HG03139 (cell line): ENCODE data around the gene TSSC4.

Source experiments
- ATAC-seq: cut with Tn5 transposase; IDR thresholded peaks from one replicate; pipeline ENCODE4 v1.9.1; 2021; ENCODE audit not compliant: unreplicated experiment

Gene TSSC4

GRCh38 chr11:2415601-2416380, 15.2 kb downstream of the TSSC4 start:
- ATAC-seq = no peak

DNA sequence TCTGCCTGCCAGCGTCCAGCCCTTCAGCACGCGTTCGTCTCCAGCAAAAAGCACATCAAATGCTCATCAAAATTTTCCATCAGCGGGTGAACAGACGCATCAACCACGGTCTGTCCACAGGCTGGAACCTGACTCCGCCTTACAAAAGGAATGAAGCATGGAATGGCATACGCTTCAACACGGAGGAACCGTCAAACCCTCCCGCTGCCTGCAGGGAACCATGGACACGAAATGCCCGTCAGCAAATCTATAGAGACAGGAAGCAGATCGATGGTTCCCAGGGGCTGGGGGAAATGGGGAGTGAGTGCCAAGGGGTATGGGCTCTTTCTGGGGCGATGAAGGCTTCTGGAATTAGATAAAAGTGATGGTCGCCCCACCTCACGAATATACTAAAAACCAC, 16.2 kb downstream of the TSSC4 start:
- ATAC-seq = no peak

DNA sequence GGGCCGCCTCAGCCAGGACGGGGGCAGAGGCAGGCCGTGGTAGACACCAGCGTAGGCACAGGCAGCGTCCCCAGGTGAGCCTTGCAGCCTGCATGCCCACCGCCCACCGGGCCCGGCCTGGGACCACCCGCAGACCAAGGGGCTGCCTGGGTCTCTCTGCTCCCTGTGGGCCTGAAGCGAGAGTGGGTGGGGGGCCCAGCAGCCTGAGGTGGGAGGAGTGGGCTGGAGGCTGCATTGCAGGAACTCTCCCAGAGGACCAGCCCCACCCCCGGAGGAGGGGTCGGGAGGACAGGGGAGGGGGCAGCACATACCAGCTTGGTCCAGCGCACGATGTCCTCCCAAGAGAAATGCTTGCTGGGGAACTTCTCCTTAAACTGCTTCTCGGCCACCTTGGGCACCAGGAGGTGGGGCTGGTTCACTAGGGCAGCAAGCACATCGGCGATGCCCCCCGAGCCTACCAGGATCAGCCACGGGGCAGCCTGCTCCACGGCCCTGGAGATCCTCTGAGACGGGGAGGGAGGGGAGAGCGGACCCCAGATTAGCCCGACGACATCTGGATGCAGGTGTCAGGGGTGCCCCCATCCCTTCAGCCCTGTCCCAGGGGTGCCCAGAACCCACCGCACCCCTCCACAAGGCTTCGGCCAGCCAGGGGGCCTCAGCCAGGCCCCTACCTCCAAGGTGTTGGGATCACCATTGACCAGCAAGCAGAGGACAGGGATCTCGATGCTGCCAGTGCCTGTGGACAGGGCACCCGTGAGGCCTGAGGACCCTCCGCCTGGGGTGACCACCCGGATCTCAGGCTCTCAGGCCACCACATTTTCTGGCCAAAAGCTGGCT, 17.5 kb downstream of the TSSC4 start:
- no peak for ATAC-seq

DNA sequence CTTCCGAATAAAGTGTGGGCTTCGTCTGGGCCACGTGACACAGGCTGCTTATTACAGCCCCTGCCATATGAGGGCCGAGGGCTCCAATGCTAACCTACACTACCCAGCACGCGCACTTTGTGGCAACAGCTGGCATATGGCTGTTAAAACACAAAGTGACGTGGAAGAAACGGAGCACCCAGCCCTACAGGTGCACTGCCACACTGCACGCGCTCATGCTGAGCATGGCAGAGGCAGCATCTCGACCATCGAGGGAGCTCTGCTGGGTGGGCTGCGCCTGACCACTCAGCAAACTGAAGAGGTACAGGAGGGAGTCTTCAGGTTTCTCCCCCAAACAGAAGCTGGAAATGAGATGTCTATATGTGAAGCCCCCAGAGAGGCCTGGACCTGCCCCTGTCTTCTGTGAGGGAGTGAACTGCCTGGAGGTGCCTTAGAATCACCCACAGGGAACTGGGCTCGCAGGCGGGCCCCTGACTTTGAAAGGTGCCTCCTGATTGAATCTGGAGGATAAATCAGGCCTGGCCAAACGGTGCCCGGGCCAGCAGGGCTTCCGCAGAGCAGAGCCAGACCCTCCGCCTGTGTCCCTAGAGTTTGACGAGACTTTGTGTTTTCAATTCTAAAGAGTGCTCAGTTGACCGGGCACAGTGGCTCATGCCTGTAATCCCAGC, 18.3 kb downstream of the TSSC4 start:
- no peak for ATAC-seq

DNA sequence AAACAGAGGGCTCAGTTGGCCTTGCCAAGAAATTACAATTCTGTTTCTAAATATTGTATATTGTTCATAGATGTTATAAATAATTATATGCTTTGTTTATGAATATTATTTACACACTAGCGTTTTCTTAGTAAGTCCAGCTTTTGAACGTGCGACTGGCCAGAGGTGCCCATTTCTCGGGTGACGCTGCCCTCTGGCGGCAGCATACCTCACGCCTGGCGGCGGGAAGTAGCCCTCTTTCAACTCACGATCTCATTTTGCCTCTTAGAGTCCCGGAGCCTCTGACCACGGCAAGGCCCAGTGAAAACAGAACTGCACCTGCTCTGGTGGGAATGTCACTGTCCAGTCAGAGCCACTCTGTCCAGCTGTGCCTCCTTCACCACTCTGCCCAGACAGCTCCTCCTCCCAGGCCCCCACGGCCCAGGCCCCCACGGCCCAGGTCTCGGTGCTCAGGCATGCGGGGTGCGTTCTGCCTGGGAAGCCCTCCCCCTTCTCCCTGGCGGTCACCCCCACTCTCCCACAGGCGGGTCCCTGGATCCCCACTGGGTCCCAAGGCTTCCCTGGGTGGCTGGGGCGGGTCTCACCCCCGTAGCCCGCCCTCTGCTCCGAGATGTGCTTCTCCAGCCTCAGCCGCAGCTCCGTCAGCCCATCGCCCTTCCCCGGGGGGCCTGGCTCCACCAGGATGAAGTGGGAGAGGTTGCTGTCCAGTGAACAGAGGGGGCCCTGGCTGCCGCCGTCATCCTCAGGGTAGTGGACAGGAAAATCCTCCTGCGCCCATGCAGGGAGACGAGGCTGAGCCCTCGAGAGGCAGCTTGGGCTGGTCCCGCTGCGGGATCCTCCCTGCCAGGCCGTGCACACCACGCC, 19.3 kb downstream of the TSSC4 start:
- no peak for ATAC-seq

DNA sequence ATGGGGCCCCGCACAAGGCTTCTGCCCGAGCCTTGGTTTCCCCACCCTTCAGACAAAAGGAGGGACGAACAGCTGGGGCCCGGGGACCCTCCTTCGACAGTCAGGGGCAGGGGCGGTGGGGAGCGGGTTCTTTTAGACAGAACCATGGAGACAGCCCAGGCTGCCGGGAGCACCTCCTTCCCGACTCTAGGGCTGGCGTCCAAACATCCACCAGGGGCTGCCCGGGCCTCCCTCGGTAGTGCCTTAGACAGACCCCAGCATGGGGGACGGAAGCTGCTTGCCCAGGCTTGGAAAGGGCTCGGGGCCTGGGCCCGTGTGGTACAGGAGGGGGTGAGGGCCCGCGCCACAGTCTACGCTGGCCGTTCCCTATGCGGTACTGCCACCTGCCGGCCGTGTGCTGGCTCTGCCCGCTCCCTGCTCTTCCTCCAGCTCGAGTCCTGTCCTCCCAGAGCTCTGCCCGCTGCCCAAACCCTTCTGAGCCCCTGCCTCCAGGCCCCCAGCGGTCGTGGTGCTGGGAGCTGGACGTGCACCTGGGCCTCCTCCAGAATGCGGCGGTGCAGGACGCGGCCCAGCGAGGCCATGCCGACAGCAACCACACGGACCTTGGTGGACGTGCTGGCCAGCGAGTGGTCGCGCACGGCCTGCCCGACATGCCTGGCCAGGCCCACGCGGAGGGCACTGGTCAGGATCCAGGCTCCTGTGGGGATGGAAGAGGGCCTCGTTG, 20.1 kb downstream of the TSSC4 start:
- ATAC-seq = no peak

DNA sequence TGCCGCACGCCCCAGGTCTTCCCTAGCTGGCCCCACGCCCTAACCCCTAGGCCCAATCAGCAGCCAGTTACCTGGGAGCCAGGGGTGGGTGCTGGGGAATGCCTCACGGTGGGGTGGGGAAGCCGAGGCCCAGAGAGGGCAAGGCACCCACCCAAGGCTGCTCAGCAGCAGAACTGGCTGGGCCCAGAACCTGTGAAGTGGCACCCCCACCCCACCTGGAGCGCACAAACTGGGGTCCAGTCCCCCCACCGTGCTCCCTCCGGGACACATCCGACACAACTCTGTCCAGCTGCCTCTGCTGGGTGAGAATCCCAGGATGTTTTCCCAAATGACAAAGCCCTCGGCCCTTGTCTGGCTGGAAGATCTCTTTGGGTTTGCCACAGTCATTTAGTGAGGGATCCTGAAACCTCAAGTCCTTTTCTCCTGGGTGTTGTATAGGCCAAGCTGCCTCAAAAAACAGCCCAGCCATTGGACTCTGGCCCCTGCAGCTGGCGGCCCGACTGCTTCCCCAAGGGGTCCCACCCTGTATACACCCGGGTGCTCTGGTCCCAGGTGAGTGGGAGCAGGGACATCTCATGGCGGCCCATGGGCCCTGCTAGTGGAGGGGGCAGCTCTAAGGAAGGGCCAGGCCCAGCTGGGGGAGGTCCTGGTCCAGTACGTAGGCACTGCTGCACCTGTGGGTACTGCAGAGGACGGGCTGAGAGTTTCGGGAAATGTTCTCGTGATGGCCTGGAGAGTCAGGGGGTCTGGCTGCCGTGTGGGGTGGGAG, 20.9 kb downstream of the TSSC4 start:
- ATAC-seq = no peak

- ATAC-seq = no peak
Measured at GRCh38 chr11:2421996-2422395, 21.4 kb downstream of the TSSC4 start.

DNA sequence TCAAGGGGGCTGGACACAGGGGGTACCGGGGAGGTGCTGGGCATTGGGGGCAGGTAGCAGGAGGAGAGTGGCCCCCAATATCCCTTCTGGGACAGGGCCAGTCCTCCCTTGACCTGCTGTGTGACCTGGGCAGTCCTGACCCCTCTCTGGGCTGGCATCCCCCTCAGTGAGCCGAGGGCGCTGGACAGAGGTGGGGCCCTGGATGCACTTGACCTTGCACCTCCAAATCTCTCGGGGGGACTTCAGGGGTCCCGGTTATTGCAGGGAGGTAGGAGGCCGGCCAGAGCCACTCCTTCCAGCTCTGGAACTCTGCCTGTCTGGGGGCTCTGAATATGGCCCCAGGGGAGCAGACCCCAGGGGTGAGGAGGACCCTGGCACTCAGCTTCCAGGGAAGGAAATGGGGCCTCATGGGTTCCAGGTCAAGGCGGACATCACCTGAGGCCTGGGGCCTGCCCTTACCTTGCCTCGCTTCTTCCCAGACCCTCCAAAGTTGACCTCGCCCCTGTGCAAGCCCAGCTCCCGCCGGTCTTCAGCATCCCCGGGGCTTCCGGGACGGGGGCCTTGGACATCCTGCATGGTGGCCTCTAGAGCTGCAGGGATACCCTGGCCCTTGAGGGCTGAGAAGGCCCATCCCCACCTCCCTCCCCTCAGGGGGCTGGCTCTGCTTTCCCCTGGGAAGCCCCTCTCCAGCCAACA, 22.1 kb downstream of the TSSC4 start:
- no peak for ATAC-seq

DNA sequence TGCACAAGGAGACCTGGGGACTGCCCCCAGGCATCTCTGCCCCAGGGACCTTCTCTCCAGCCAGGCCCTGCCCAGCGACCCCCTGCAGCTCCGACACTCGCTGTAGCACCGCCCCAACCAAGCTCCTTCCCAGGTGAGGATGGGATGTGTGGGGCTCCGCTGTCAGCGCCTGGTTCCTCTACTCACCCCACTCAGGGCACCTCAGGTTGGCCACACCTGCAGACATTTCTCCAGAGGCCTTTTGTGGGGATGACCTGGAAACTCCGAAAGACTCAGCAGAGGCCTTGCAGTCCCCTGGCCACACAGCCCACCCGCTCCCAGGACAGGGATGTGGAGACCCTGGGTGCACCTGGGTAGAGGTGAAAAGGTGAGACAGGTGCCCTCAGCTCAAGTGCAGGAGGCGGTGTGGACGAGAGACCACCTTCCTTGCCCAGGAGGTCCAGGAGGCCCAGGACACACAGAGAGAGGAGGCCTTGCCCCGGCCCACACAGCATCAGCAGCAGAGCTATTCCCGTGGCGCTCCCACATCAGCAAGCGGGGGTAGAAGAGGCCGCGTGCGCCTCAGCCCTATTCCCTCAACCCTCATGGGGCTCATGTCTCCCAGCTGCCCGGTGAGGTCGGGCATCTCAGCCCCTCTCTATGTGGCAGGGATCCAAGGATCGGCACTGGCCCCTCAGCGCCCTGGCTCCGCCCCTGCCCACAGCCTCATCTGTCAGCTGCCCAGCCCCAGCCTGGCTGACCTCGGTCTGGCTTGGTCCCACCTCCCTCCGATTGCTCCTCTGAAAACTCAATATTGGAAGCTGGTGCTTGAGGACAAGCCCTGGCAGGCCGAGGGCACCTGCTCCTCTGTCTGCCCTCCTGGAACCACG, 22.8 kb downstream of the TSSC4 start:
- ATAC-seq = no peak

- ATAC-seq = no peak
Measured at GRCh38 chr11:2424811-2425495, 24.4 kb downstream of the TSSC4 start.

DNA sequence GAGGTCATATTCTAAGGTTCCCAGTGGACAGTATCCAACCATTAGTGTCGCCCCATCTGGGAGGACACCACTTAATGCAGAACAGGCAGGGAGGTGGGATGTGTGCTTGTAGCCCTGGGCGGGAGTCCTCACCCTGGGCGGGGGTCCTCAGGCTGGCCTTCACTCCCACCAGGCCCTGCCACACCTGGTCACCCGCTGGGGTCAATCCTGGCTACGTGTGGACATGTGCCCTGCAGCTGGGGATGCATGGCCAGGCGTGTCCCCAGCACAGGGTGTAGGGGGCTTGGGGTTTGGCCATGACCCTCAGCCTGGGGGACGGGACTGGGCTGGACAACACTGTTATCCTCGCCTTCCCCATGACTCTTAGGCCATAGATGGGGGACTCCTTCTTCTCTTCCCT, 25.0 kb downstream of the TSSC4 start:
- no peak for ATAC-seq

DNA sequence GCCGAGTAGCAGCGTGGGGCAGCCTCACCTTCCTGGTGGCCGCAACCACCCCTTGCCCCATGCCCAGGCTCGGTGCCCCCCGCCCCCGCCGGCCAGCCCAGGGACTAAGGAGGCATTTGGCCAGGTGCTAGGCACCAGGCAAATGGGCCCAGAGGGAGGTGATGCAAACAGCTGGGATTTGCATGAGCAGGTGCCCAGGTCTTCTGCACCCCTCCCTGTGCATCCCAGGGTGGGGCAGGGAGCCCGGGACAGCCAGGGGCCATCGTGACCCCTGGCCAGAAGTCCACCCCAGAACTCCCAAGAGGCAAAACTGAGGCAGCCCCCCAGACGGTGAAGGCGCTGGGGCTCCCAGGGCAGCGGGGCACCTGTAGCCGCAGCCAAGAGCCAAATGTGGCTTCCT, 25.7 kb downstream of the TSSC4 start:
- no peak for ATAC-seq

DNA sequence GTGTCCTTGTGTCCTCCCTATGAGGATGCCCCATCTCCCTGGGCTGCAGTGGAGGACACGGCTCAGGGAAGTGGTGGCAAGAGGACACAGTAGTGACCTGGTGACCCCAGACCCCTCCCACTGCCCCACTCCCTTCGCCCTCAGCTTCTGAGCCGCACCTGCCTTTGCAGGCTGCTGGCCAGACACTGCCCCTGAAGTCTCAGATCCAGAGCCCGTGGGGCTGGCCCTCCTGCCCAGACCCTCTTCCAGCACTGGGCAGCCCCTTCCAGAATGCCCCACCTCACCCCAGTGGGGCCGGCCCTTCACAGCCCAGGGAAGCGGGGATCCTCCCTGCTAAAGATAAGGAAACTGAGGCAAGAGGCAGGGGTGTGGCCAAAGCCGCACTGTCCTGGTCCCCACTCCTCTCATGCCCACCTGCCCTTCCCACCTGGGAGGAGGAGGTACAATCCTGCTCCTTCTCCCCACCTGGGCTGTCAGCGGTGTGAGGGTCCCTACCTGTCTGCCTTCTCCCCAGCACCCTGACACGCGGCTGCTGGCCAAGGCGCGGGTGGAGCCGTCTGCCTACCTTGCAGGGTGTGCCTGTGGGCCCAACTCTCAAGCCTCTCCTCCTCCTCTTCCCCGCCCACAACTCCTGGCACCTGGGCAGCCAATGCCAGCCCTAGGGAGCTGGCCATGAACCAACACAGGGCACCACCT, 26.4 kb downstream of the TSSC4 start:
- no peak for ATAC-seq

DNA sequence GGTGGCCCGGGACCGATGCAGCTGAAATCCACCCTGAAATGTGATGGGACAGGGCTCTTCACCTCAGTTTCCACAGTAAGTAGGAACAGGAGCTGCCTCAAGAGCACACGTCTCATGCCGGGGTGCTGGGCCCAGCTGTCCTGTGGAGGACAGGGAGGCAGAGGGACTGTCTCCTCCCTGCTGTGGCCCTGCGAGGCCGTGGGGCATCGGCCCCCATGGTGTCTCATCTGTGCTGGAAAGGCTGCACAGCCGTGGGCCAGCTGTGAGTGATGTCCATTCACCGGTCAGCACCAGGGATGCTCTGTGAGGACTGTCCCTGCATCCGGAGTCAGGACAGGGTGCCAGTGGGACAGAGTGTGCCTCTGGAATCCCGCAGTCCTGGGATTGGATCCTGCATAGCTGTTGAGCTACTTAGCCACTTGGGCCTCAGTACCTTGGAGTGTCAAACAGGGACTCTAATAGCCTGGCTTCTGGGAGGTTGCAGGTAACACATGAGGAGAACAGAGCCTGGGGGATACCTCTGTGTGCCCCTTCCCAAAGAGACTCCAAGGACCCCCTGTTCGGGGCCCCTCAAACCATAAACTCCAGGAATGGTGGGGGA, 27.3 kb downstream of the TSSC4 start:
- ATAC-seq = no peak

GRCh38 chr11:2428322-2428795, 27.8 kb downstream of the TSSC4 start:
- no peak for ATAC-seq
